ENCODE measurements around the gene CACNA1S. TPM values are rescaled to one million over a fixed set of nuclear protein-coding genes. Genes with fewer than 3 reads are reported as not detected.

Gene CACNA1S
- polyA plus RNA-seq, 2 donors, result not detected

DNA sequence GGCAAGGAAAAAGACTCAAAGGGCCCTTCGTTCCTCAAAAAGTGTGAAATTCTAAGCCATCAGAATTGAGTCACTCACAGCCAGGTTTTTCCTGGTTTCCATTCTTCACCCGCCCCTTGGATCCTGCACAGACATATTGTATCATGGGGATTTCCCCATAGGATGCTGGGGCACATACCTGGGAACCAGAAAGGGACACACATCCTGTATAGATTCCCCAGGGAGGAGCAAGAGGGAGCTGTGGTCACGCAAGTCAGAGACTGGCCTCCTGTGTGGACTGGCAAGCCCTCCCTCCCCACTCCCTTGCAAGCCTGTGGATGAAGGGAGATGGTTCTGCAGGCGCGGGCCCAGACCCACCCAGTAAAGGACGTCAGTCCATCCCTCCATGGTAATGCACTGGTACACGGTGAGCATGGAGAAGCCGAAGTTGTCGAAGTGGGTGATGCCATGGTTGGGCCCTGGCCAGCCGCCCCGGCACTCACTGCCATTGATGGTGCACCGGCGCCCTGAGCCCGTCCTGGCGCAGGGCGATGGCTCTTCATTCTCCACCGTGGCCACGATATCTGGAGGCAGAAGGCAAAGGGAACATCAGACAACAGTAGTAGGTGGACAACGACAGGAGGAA, 23.2 kb downstream of the CACNA1S start:
- Histone ChIP-seq H3K27me3 (ENCODE audit: control insufficient read depth in 1 of 2, insufficient read depth in 2 of 2, low read length in 2 of 2) (no peaks in the 10 kb centered on the region), H3K4me1 (ENCODE audit: control insufficient read depth in 2 of 2, insufficient read depth in 2 of 2, low read length in 1 of 2) (no peaks in the 10 kb centered on the region), H3K36me3 (ENCODE audit: control insufficient read depth in 2 of 2, insufficient read depth in 2 of 2, low read length in 1 of 2) (no peaks in the 10 kb centered on the region), H3K4me3 (ENCODE audit: low read depth in 1 of 2, low read length in 2 of 2) (no peak overlapping the region), H3K27ac (ENCODE audit: low read depth in 2 of 2, low read length in 1 of 2) (no peak overlapping the region), H3K9me3 (ENCODE audit: control insufficient read depth in 2 of 2, insufficient read depth in 1 of 2, low read depth in 1 of 2, low read length in 1 of 2) (no peaks in the 10 kb centered on the region)
- WGBS, 2 donors, result 78 to 87% methylated on average over 19 of the region's 19 CpGs

DNA sequence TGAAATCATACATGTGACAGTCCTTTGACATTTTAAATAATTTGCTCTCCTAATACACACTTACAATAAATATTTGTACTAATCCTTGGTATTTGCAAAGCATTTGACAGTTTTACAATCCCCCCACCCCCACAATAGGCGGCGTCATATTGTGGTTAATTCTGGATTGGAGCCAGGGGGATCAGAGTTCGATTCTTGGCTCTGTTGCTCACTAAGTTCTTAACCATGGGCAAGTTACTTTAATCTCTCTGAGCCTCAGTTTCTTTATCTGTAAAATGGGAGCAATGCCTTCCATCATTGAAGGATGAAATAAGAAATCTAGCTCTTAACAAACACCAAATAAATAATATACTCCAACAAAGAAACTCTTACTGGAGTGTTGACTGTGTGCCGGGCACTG, 23.8 kb downstream of the CACNA1S start:
- Histone ChIP-seq H3K36me3 (ENCODE audit: control insufficient read depth in 2 of 2, insufficient read depth in 2 of 2, low read length in 1 of 2) (no peaks in the 10 kb centered on the region), H3K27me3 (ENCODE audit: control insufficient read depth in 1 of 2, insufficient read depth in 2 of 2, low read length in 2 of 2) (no peaks in the 10 kb centered on the region), H3K4me3 (ENCODE audit: low read depth in 1 of 2, low read length in 2 of 2) (no peak overlapping the region), H3K4me1 (ENCODE audit: control insufficient read depth in 2 of 2, insufficient read depth in 2 of 2, low read length in 1 of 2) (no peaks in the 10 kb centered on the region), H3K9me3 (ENCODE audit: control insufficient read depth in 2 of 2, insufficient read depth in 1 of 2, low read depth in 1 of 2, low read length in 1 of 2) (no peaks in the 10 kb centered on the region), H3K27ac (ENCODE audit: low read depth in 2 of 2, low read length in 1 of 2) (no peak overlapping the region)
- 49 to 53% methylated on average over 4 of the region's 4 CpGs for WGBS, 2 donors

DNA sequence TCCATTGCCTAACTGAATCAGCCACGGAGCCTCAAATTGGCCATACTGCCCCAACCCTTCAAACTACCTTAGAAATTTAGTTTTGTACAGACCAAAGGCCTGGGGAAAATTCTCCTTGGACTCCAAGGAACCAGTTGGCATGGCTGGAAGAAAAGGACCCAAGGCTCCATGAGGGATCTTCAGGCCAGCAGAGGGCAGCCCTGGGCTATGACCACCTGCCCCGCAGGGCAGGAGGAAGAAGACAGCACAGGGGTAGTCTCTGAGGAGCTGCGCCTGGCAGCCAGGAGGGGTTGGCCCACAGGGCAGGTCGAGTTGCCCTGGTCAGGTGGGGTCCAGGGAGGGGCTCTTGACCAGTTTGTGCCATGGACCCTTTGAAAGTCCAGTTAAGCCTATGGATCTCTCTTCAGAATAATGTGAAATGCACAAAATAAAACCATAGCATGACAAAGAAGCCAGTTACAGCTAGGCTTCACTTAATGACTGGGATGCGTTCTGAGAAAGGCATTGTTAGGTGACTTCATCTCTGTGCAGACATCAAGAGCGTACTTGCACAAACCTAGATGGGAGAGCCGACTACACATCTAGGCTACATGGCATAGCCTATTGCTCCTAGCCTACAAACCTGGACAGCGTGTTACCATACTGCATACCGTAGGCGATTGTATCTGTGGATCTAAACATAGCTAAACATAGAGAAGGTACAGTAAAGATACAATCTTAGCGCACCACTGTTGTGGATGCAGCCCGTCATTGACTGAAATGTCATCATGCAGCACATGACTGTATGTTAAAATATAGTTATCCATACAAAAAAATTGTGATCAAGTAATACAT, 26.1 kb downstream of the CACNA1S start:
- H3K9me3 ChIP-seq (ENCODE audit: control insufficient read depth in 2 of 2, insufficient read depth in 1 of 2, low read depth in 1 of 2, low read length in 1 of 2), result no peaks in the 10 kb centered on the region
- H3K4me1 ChIP-seq (ENCODE audit: control insufficient read depth in 2 of 2, insufficient read depth in 2 of 2, low read length in 1 of 2), result no peaks in the 10 kb centered on the region
- H3K27me3 ChIP-seq (ENCODE audit: control insufficient read depth in 1 of 2, insufficient read depth in 2 of 2, low read length in 2 of 2), result no peaks in the 10 kb centered on the region
- WGBS, 2 donors, result 75% methylated on average over 12 of the region's 12 CpGs
- no peaks in the 10 kb centered on the region for H3K36me3 ChIP-seq (ENCODE audit: control insufficient read depth in 2 of 2, insufficient read depth in 2 of 2, low read length in 1 of 2)
- no peak overlapping the region for H3K4me3 ChIP-seq (ENCODE audit: low read depth in 1 of 2, low read length in 2 of 2)
- H3K27ac ChIP-seq (ENCODE audit: low read depth in 2 of 2, low read length in 1 of 2), result no peak overlapping the region

DNA sequence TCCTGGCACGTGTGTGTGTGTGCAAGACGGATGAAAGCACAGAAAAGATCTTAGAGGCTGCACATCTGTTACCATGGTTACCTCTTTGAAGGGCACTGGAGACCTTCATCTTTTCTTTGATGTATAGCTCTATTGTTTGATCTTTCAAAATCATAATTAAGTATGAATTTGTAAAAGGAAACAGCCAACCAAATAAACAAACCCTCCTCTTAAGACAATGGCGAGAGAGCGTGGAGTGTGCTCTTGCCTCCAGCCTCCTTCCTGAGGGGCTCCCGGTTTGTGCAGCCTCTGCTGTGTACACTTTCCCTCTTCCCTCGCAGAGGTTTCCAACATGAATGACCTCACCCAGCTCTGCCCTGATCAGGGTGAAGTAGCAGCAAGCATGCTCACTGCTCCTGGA, 27.9 kb downstream of the CACNA1S start:
- 46 to 51% methylated on average over 6 of the region's 6 CpGs for WGBS, 2 donors
- H3K36me3 ChIP-seq (ENCODE audit: control insufficient read depth in 2 of 2, insufficient read depth in 2 of 2, low read length in 1 of 2), result no peaks in the 10 kb centered on the region
- no peak overlapping the region for H3K4me3 ChIP-seq (ENCODE audit: low read depth in 1 of 2, low read length in 2 of 2)
- no peaks in the 10 kb centered on the region for H3K9me3 ChIP-seq (ENCODE audit: control insufficient read depth in 2 of 2, insufficient read depth in 1 of 2, low read depth in 1 of 2, low read length in 1 of 2)
- no peaks in the 10 kb centered on the region for H3K27me3 ChIP-seq (ENCODE audit: control insufficient read depth in 1 of 2, insufficient read depth in 2 of 2, low read length in 2 of 2)
- H3K4me1 ChIP-seq (ENCODE audit: control insufficient read depth in 2 of 2, insufficient read depth in 2 of 2, low read length in 1 of 2), result no peaks in the 10 kb centered on the region
- no peak overlapping the region for H3K27ac ChIP-seq (ENCODE audit: low read depth in 2 of 2, low read length in 1 of 2)

DNA sequence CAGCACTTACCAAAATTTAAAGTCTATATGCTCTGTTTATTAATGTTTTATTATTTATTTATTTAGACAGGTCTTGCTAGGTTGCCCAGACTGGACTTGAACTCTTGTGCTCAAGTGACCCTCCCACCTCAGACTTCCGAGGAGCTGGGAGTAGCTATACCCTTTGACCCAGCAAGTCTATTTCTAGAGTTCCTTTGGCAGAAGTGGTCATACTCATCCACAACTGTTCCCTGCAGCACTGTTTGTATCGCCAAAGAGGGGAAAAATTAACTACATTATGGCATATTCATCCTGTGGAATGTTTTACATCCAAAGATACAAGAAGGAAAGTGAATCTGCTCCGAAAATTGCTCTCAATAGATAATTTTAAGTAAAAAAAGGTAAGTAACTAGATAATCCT, 28.5 kb downstream of the CACNA1S start:
- H3K4me3 ChIP-seq (ENCODE audit: low read depth in 1 of 2, low read length in 2 of 2), result no peak overlapping the region
- WGBS, 2 donors, result 65 to 76% methylated on average over 3 of the region's 3 CpGs
- H3K9me3 ChIP-seq (ENCODE audit: control insufficient read depth in 2 of 2, insufficient read depth in 1 of 2, low read depth in 1 of 2, low read length in 1 of 2), result no peaks in the 10 kb centered on the region
- H3K27ac ChIP-seq (ENCODE audit: low read depth in 2 of 2, low read length in 1 of 2), result no peak overlapping the region
- H3K36me3 ChIP-seq (ENCODE audit: control insufficient read depth in 2 of 2, insufficient read depth in 2 of 2, low read length in 1 of 2), result no peaks in the 10 kb centered on the region
- no peaks in the 10 kb centered on the region for H3K27me3 ChIP-seq (ENCODE audit: control insufficient read depth in 1 of 2, insufficient read depth in 2 of 2, low read length in 2 of 2)
- H3K4me1 ChIP-seq (ENCODE audit: control insufficient read depth in 2 of 2, insufficient read depth in 2 of 2, low read length in 1 of 2), result no peaks in the 10 kb centered on the region

DNA sequence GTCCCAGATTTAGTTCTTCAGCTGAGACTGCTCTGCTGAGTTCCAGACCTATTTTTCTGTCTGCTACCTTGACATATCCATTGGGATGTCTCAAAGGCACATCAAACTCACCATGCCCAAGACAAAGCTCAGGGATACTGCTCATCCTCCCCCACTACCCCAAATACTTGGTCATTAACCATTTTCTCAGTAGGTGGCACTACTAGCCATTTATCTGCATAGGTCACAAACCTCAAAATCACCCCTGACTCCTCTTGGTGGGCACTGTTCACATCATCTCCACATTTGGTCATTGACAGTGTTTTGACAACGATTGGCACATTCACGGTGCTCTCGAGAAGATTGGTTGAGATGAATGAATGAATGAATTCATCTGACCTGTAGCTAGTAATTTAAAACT, 32.1 kb downstream of the CACNA1S start:
- Histone ChIP-seq H3K4me1 (ENCODE audit: control insufficient read depth in 2 of 2, insufficient read depth in 2 of 2, low read length in 1 of 2) (no peaks in the 10 kb centered on the region), H3K4me3 (ENCODE audit: low read depth in 1 of 2, low read length in 2 of 2) (no peak overlapping the region), H3K36me3 (ENCODE audit: control insufficient read depth in 2 of 2, insufficient read depth in 2 of 2, low read length in 1 of 2) (no peaks in the 10 kb centered on the region), H3K27ac (ENCODE audit: low read depth in 2 of 2, low read length in 1 of 2) (no peak overlapping the region), H3K9me3 (ENCODE audit: control insufficient read depth in 2 of 2, insufficient read depth in 1 of 2, low read depth in 1 of 2, low read length in 1 of 2) (no peaks in the 10 kb centered on the region), H3K27me3 (ENCODE audit: control insufficient read depth in 1 of 2, insufficient read depth in 2 of 2, low read length in 2 of 2) (no peaks in the 10 kb centered on the region)
- WGBS, 2 donors, result 95 to 96% methylated on average over 3 of the region's 3 CpGs

DNA sequence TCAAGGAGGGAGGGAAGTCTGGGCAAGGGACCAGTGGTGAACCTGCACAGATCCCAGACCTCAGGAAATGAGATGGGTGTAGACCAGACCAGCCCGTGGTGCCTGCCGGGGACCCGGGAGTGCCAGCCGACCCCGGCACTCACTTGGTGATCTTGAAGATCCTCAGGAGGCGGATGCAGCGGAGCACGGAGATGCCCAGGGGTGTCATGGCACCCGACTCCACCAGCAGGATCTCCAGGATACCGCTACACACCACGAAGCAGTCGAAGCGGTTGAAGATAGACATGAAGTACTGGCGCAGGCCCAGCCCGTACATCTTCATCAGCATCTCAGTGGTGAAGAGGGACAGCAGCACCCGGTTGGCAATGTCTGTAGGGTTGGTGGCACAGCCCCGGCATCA, 34.5 kb downstream of the CACNA1S start:
- 91% methylated on average over 17 of the region's 17 CpGs for WGBS, 2 donors
- no peak overlapping the region for H3K27ac ChIP-seq (ENCODE audit: low read depth in 2 of 2, low read length in 1 of 2)
- no peaks in the 10 kb centered on the region for H3K4me1 ChIP-seq (ENCODE audit: control insufficient read depth in 2 of 2, insufficient read depth in 2 of 2, low read length in 1 of 2)
- H3K27me3 ChIP-seq (ENCODE audit: control insufficient read depth in 1 of 2, insufficient read depth in 2 of 2, low read length in 2 of 2), result no peaks in the 10 kb centered on the region
- no peak overlapping the region for H3K4me3 ChIP-seq (ENCODE audit: low read depth in 1 of 2, low read length in 2 of 2)
- H3K36me3 ChIP-seq (ENCODE audit: control insufficient read depth in 2 of 2, insufficient read depth in 2 of 2, low read length in 1 of 2), result no peaks in the 10 kb centered on the region
- H3K9me3 ChIP-seq (ENCODE audit: control insufficient read depth in 2 of 2, insufficient read depth in 1 of 2, low read depth in 1 of 2, low read length in 1 of 2), result no peaks in the 10 kb centered on the region

DNA sequence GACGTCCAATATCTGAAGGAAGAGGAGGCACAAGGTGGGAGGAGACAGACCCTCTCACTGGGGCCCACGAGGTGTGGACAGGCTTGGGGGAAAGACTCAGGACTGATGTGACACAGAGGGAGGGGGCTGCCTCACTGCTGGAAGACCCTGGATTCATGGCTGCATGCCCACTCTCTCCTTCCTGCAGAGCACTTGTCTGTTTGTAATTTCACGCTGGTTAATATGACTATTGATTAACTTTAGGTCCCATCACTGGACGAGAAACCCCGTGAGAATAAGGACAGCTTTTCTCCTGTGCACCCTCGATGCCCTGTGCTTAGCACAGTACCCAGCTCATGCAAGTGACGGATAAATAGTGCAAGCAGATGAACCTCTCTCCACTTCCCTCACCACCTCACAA, 35.1 kb downstream of the CACNA1S start:
- H3K36me3 ChIP-seq (ENCODE audit: control insufficient read depth in 2 of 2, insufficient read depth in 2 of 2, low read length in 1 of 2), result no peaks in the 10 kb centered on the region
- 68 to 85% methylated on average over 7 of the region's 7 CpGs for WGBS, 2 donors
- H3K4me1 ChIP-seq (ENCODE audit: control insufficient read depth in 2 of 2, insufficient read depth in 2 of 2, low read length in 1 of 2), result no peaks in the 10 kb centered on the region
- no peak overlapping the region for H3K27ac ChIP-seq (ENCODE audit: low read depth in 2 of 2, low read length in 1 of 2)
- no peaks in the 10 kb centered on the region for H3K27me3 ChIP-seq (ENCODE audit: control insufficient read depth in 1 of 2, insufficient read depth in 2 of 2, low read length in 2 of 2)
- H3K9me3 ChIP-seq (ENCODE audit: control insufficient read depth in 2 of 2, insufficient read depth in 1 of 2, low read depth in 1 of 2, low read length in 1 of 2), result no peaks in the 10 kb centered on the region
- no peak overlapping the region for H3K4me3 ChIP-seq (ENCODE audit: low read depth in 1 of 2, low read length in 2 of 2)

DNA sequence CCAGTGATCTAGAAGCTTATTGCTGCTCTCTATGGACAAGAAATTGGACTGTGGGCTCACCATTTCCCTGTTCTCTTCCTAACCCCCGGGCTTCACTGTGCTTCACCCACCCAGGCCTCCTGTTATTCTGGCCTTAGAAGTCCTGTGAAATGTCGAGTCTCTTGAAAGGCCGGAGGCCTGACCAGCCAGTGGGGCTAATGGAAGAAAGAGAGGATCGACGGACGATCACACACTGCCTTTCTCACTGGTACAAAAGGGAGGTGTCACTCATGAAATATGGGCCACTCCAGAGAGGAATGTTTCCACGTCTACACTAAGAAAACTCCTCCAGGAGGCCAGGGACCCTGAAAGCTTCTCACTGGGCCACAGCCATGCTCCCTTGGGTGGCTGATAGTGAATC, 36.1 kb downstream of the CACNA1S start:
- no peaks in the 10 kb centered on the region for H3K4me1 ChIP-seq (ENCODE audit: control insufficient read depth in 2 of 2, insufficient read depth in 2 of 2, low read length in 1 of 2)
- H3K27ac ChIP-seq (ENCODE audit: low read depth in 2 of 2, low read length in 1 of 2), result no peak overlapping the region
- 73 to 82% methylated on average over 7 of the region's 7 CpGs for WGBS, 2 donors
- H3K9me3 ChIP-seq (ENCODE audit: control insufficient read depth in 2 of 2, insufficient read depth in 1 of 2, low read depth in 1 of 2, low read length in 1 of 2), result no peaks in the 10 kb centered on the region
- no peaks in the 10 kb centered on the region for H3K36me3 ChIP-seq (ENCODE audit: control insufficient read depth in 2 of 2, insufficient read depth in 2 of 2, low read length in 1 of 2)
- no peak overlapping the region for H3K4me3 ChIP-seq (ENCODE audit: low read depth in 1 of 2, low read length in 2 of 2)
- no peaks in the 10 kb centered on the region for H3K27me3 ChIP-seq (ENCODE audit: control insufficient read depth in 1 of 2, insufficient read depth in 2 of 2, low read length in 2 of 2)

DNA sequence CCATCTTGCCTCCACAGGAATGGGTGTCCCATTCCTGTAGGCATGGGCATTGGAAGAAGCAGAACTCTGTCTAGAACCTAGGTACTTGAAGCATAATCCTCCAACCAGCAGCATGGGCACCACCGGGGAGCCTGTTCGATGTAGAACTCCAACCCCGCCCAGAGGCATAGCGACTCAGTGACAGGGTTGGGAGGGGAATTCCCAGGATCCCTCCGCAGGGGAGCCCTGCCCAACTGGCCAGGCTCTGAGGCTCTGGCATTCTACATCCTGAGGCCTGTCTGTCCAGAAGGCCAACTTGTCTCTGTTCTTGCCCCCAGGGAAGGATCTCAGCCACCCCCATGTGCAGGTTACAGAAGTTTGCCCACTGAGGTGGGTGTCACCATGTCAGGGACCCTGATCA, 38.2 kb downstream of the CACNA1S start:
- Histone ChIP-seq H3K4me1 (ENCODE audit: control insufficient read depth in 2 of 2, insufficient read depth in 2 of 2, low read length in 1 of 2) (no peaks in the 10 kb centered on the region), H3K27me3 (ENCODE audit: control insufficient read depth in 1 of 2, insufficient read depth in 2 of 2, low read length in 2 of 2) (no peaks in the 10 kb centered on the region), H3K27ac (ENCODE audit: low read depth in 2 of 2, low read length in 1 of 2) (no peak overlapping the region), H3K9me3 (ENCODE audit: control insufficient read depth in 2 of 2, insufficient read depth in 1 of 2, low read depth in 1 of 2, low read length in 1 of 2) (no peaks in the 10 kb centered on the region), H3K4me3 (ENCODE audit: low read depth in 1 of 2, low read length in 2 of 2) (no peak overlapping the region), H3K36me3 (ENCODE audit: control insufficient read depth in 2 of 2, insufficient read depth in 2 of 2, low read length in 1 of 2) (no peaks in the 10 kb centered on the region)
- 75 to 98% methylated on average over 5 of the region's 5 CpGs for WGBS, 2 donors
